Astrocyte (in vitro differentiated cells and primary cell): Measurements from ENCODE around the gene LRSAM1. TPM values are rescaled to one million over a fixed set of nuclear protein-coding genes. Genes with fewer than 3 reads are reported as not detected.

Source experiments
- DNase-seq: peaks from one replicate; pipeline ENCODE4 v3.0.0-alpha.2; 2010; ENCODE audit warnings: low read depth
- FAIRE-seq: peaks from 2 replicates; lab custom pipeline; 2011; peaks lifted over from hg19 to GRCh38; lab: Jason Lieb, UNC
- H2AFZ ChIP-seq: 2 replicates; pipeline ENCODE4 v1.6.0; 2012; ENCODE audit warnings: low read depth, low read length, inconsistent platforms
- H3K27ac ChIP-seq: 2 replicates; pipeline ENCODE4 v1.5.1; 2011; ENCODE audit warnings: low read depth, low read length, inconsistent platforms
- H3K27me3 ChIP-seq: 2 replicates; pipeline ENCODE4 v1.6.0; 2011; ENCODE audit warnings: low read length, inconsistent platforms; ENCODE audit not compliant: insufficient read depth
- H3K36me3 ChIP-seq: 2 replicates; pipeline ENCODE4 v1.5.1; 2011; ENCODE audit warnings: low read length, inconsistent platforms; ENCODE audit not compliant: insufficient read depth
- H3K4me1 ChIP-seq: 2 replicates; pipeline ENCODE4 v1.5.1; 2011; ENCODE audit warnings: low read length, inconsistent platforms; ENCODE audit not compliant: insufficient read depth
- H3K4me2 ChIP-seq: 2 replicates; pipeline ENCODE4 v1.6.0; 2012; ENCODE audit warnings: low read length, inconsistent platforms
- H3K4me3 ChIP-seq: 2 replicates; pipeline ENCODE4 v1.5.1; 2011; ENCODE audit warnings: low read depth, mild to moderate bottlenecking, low read length, inconsistent platforms; ENCODE audit not compliant: insufficient read depth
- H3K79me2 ChIP-seq: 2 replicates; pipeline ENCODE4 v1.6.0; 2012; ENCODE audit warnings: mild to moderate bottlenecking, low read length, inconsistent platforms; ENCODE audit not compliant: insufficient read depth
- H3K9ac ChIP-seq: 2 replicates; pipeline ENCODE4 v1.6.0; 2012; ENCODE audit warnings: mild to moderate bottlenecking, low read length, inconsistent platforms
- H3K9me3 ChIP-seq: 2 replicates; pipeline ENCODE4 v1.5.1; 2012; ENCODE audit warnings: low read depth, mild to moderate bottlenecking, low read length, inconsistent platforms; ENCODE audit not compliant: insufficient read depth
- H4K20me1 ChIP-seq: 2 replicates; pipeline ENCODE4 v1.6.0; 2012; ENCODE audit warnings: low read length, inconsistent platforms; ENCODE audit not compliant: insufficient read depth
- H3K27ac Mint-ChIP-seq: one replicate; pipeline ENCODE4 v1.8.0; 2021; ENCODE audit warnings: mild to moderate bottlenecking, mixed read lengths; ENCODE audit not compliant: unreplicated experiment
- H3K27me3 Mint-ChIP-seq: one replicate; pipeline ENCODE4 v1.8.0; 2021; ENCODE audit warnings: low read depth, mixed read lengths; ENCODE audit not compliant: unreplicated experiment
- H3K36me3 Mint-ChIP-seq: one replicate; pipeline ENCODE4 v1.8.0; 2021; ENCODE audit warnings: low read depth, mixed read lengths; ENCODE audit not compliant: unreplicated experiment
- H3K4me1 Mint-ChIP-seq: one replicate; pipeline ENCODE4 v1.8.0; 2021; ENCODE audit warnings: low read depth, mixed read lengths; ENCODE audit not compliant: unreplicated experiment
- H3K4me3 Mint-ChIP-seq: one replicate; pipeline ENCODE4 v1.8.0; 2021; ENCODE audit warnings: mild to moderate bottlenecking, moderate library complexity, mixed read lengths; ENCODE audit not compliant: unreplicated experiment
- H3K9me3 Mint-ChIP-seq: one replicate; pipeline ENCODE4 v1.8.0; 2021; ENCODE audit warnings: mild to moderate bottlenecking, mixed read lengths; ENCODE audit not compliant: unreplicated experiment
- CTCF ChIP-seq: IDR thresholded peaks from 2 replicates; pipeline ENCODE4 v1.5.1; 2011; ENCODE audit warnings: low read depth, mild to moderate bottlenecking, inconsistent platforms, low read length, moderate library complexity; ENCODE audit not compliant: insufficient read depth
- EZH2 ChIP-seq: IDR thresholded peaks from 2 replicates; pipeline ENCODE4 v1.6.1; 2012; ENCODE audit warnings: mild to moderate bottlenecking, low read length, inconsistent platforms; ENCODE audit not compliant: insufficient read depth
- total RNA-seq: library from RNA; stranded (reverse); gene quantifications from 2 replicates; pipeline ENCODE4 v1.2.1, GENCODE V29; 2021

Gene LRSAM1
- total RNA-seq, 1 donor from 2014 or later, result 18.7 TPM

GRCh38 chr9:127473932-127474331, 22.6 kb downstream of the LRSAM1 start:
- Histone ChIP-seq H3K4me1 (no peaks in the 10 kb centered on the region), H3K36me3 (no peaks in the 10 kb centered on the region), H3K27me3 (no peaks in the 10 kb centered on the region), H4K20me1 (no peaks in the 10 kb centered on the region), H3K9me3 (no peaks in the 10 kb centered on the region), H3K4me2 (no peak overlapping the region), H2AFZ (no peak overlapping the region), H3K27ac (no peak overlapping the region), H3K79me2 (no peaks in the 10 kb centered on the region), H3K4me3 (no peak overlapping the region), H3K9ac (no peak overlapping the region)
- no peak for FAIRE-seq
- Mint-ChIP-seq H3K4me1 (no peaks in the 10 kb centered on the region), H3K27ac (no peak overlapping the region), H3K27me3 (no peaks in the 10 kb centered on the region), H3K4me3 (no peak overlapping the region), H3K9me3 (no peaks in the 10 kb centered on the region), H3K36me3 (peaks cover 21% of the 10 kb centered on the region)
- TF ChIP-seq CTCF, result no peak
- no peak for TF ChIP-seq EZH2
- no peak for DNase-seq

GRCh38 chr9:127474592-127474991, 23.3 kb downstream of the LRSAM1 start:
- Histone ChIP-seq H3K36me3 (no peaks in the 10 kb centered on the region), H3K4me1 (no peaks in the 10 kb centered on the region), H3K4me3 (no peak overlapping the region), H4K20me1 (no peaks in the 10 kb centered on the region), H3K27me3 (no peaks in the 10 kb centered on the region), H3K79me2 (no peaks in the 10 kb centered on the region), H2AFZ (no peak overlapping the region), H3K4me2 (no peak overlapping the region), H3K9ac (no peak overlapping the region), H3K9me3 (no peaks in the 10 kb centered on the region), H3K27ac (no peak overlapping the region)
- FAIRE-seq, result no peak
- no peak for DNase-seq
- Mint-ChIP-seq H3K4me1 (no peaks in the 10 kb centered on the region), H3K27me3 (no peaks in the 10 kb centered on the region), H3K4me3 (no peak overlapping the region), H3K9me3 (no peaks in the 10 kb centered on the region), H3K36me3 (peaks cover 21% of the 10 kb centered on the region), H3K27ac (no peak overlapping the region)
- TF ChIP-seq CTCF (no peak), EZH2 (no peak)

GRCh38 chr9:127479507-127480081, 28.3 kb downstream of the LRSAM1 start:
- Mint-ChIP-seq H3K36me3 (peaks cover 5% of the 10 kb centered on the region), H3K4me1 (no peaks in the 10 kb centered on the region), H3K4me3 (no peak overlapping the region), H3K9me3 (no peaks in the 10 kb centered on the region), H3K27ac (no peak overlapping the region), H3K27me3 (no peaks in the 10 kb centered on the region)
- Histone ChIP-seq H3K27me3 (no peaks in the 10 kb centered on the region), H3K27ac (no peak overlapping the region), H3K36me3 (no peaks in the 10 kb centered on the region), H3K4me2 (no peak overlapping the region), H3K4me1 (no peaks in the 10 kb centered on the region), H4K20me1 (no peaks in the 10 kb centered on the region), H3K79me2 (no peaks in the 10 kb centered on the region), H3K9me3 (no peaks in the 10 kb centered on the region), H3K9ac (no peak overlapping the region), H2AFZ (no peak overlapping the region), H3K4me3 (no peak overlapping the region)
- no peak for DNase-seq
- no peak for FAIRE-seq
- TF ChIP-seq CTCF (no peak), EZH2 (no peak)
